ENCODE measurements around the gene CTDSPL.

CTDSPL gene

DNA sequence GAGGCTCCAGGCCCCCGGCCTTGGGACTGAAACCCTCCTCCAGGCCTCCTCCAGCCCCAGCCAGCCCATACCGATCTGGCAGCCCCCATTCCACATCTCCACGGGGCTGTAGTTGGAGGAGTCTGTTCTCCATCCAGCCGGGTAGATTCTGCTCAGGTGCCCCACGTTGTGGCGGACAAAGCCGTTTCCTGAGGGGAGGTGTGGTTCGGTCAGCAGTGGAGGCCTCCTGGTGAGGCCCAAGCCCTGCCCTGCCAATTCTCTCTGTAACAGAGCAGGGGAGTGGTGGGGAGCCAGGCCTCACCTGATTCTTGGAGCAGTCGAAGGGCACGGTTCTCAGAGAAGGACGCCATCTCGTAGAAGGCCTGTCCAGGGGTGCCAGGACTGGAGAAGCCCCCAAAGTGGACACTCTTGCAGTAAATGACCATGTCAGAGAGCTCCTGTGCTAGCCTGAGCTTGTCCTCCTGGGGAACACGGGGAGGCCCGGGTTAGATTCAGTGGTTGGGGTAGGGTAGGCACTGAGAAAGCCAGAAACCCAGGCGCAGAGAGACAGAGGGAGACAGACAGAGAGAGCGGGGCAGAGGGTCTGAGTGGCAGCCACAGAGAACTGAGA lies 147.4 kb downstream of the CTDSPL start:
- in situ Hi-C loops (cut with HindIII; ENCODE audit: low sequenced_read_pairs) = no loop called here

DNA sequence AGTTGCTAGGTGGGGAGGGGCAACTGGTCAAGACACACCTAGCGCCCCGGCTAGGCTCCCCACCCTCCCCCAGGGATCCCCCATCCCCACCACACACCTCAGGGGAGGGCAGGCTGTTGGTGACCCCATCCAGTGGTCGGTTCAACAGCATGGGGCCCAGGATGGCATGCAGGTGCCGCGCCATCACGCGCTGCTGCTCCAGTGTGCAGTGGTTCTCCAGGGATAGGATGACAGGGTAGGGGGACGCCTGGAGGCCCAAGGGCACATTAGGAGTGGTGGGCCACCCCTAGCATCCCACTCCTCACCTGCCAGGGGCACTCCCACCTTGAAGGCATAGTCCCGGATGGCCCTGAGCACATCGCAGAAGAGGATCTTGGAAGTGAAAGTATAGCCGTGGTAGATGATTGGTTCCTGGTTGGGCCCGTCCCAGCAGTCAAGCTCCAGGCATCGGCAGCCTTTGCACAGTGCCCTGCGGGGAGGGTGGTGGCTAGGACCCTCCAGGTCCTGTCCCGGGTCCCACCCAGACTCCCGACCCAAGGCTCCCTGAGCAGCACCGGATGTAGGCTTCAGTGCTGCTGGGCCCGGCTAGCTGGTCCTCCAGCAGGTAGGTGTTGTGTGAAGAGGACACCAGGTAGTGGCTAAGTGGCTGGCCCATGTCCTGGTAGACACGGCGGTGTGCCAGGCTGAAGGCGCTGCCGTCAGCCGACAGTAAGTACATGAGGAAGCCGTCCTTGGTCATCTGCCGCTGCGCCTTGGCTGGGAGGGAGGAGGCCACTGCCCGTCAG lies 148.3 kb downstream of the CTDSPL start:
- in situ Hi-C loops (cut with HindIII; ENCODE audit: low sequenced_read_pairs) = no loop called here

DNA sequence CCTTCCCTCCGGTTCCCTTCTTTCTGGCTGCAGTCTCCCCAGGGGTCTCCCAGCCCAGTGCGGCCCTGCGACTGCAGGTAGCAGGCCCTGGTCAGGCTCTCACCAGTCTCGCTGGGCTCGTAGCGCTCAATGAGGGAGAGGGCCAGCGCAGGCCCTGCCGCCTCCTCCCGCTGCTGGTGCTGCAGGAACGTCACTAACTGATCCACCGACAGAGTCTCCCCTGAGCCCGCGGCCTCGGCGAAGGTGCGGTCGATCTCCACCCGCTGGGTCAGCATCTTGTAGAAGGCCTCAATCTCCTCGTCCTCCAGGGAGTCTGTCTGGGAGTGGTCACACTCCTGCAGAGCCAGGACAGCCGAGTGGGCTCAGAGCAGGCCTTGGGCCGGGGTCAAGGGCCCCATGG lies 149.4 kb downstream of the CTDSPL start:
- in situ Hi-C loops (cut with HindIII; ENCODE audit: low sequenced_read_pairs) = no loop called here

DNA sequence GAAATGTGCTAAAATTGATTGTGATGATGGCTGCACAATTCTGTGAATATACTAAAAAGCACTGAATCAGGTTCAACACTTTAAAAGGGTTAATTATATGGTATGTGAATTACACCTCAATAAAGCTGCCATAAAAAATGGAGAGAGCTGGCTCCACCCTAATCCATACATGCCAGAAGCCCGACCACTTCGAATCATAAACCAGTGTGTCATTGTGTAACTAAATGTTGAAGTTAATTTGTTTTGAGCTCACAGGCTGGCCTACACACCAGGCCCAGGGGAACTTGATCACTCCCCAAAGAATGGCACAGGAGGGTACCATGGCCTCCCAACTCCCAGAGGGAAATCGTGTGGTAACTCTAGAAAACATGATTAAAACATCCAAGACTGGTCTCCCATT lies 153.8 kb downstream of the CTDSPL start:
- in situ Hi-C loops (cut with HindIII; ENCODE audit: low sequenced_read_pairs) = loop anchor here (5.0 kb wide), 1 partner anchor 48 kb away; no protein-coding TSS in a partner anchor

DNA sequence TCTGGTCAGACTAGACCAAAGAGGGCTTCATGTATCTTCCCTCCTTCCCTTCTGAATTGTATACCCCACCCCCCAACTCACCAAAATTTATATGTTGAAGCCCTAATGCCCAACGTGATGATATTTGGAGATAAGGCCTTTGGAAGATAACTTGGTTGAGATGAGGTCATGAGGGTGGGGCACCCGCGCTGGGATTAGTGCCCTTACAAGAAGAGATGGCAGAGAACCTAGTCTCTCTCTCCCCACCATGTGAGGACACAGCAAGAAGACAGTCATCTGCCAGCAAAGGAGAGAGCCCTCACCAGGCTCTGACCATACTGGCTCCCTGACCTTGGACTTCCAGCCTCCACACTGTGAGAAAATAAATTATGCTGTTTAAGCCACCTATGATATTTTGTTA lies 154.3 kb downstream of the CTDSPL start:
- in situ Hi-C loops (cut with HindIII; ENCODE audit: low sequenced_read_pairs) = loop anchor here (5.0 kb wide), 1 partner anchor 49 kb away; no protein-coding TSS in a partner anchor

DNA sequence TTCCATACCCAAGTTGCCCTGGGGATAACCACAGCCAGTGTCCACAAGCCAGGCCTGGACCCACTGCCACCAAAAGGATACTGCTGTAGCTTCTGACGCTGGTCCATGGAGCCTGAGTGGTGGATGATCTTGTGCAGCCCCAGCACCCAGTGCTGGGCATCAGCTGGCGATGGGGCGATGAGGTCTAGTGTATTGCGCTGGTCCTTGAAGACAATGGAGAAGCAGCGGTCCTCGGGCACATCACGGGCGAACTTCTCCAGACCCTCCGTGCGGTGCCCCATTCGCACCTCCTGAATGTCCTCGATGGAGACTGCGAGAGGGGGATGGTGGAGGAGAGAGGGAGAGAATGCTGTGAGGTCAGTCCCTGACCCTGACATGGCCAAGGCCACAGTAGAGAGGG lies 154.7 kb downstream of the CTDSPL start:
- in situ Hi-C loops (cut with HindIII; ENCODE audit: low sequenced_read_pairs) = loop anchor here (5.0 kb wide), 1 partner anchor 49 kb away; no protein-coding TSS in a partner anchor

DNA sequence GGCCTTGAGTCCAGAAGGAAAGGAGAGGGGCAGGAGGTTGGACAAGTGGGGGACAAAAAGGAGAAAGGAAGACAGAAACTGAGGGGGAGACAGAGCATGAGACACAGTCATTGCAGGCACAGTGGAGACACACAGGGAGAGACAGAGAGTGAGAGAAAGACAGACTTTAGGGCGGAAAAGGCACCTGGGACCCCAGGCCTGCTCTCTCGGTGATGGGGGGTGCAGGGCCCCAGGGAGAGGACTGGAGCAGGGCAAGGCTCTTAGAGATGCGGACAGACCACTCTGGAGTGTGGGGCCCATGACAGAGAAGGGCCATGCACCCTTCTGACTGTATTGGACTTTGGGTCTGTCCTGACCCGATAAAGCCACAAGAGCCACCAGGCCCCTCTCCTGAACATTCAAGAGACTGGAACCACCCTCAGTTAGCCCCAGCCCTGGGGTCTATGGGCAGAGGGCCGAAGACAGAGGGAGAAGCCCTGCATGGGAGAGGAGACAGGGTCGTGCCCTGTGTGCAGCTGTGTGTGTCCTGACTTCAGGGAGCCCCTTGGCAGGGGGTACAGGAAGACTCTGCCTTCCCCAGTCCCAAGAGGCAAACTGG lies 155.3 kb downstream of the CTDSPL start:
- in situ Hi-C loops (cut with HindIII; ENCODE audit: low sequenced_read_pairs) = loop anchor here (5.0 kb wide), 1 partner anchor 50 kb away; no protein-coding TSS in a partner anchor

DNA sequence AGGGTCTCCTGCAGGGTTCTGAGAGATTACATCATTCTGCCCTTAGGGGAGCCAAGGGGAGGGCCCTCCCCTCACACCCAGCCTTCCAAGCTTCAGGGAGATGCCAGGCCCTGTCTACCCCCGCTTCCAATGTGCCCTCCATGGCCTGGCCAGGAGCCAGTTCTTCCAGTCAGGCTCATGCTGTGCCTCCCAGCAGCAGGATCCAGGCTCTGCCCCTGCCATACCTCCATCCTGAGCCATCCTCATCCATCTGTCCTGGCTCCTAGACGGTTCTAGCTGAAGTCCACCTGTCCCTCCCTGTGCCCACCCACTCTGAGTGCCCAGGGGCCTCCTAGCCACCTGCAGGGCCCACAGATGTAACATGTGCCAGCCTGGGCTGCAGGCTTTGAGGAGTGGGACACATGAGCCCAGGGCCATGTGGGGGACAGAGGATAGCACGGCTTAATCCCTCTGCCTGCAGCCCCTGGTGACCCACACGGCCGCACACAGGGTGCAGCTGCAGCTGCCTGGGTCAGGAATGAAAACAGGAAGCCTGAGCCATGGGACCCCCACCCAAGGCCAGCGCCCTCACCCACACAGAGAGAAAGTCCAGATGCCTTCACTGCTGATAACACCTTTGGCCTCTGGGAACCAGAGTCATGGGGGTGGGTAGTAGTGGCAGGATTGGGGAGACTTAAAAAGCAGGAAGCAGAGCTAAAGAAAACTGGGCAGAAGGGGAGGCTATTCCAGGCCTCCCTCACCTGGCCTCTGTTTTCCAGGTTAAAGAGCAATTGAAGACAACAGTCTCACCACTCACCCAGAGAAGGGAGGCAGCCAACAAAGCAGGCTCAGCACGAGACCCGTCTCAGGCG lies 156.0 kb downstream of the CTDSPL start:
- in situ Hi-C loops (cut with HindIII; ENCODE audit: low sequenced_read_pairs) = loop anchor here (5.0 kb wide), 1 partner anchor 50 kb away; no protein-coding TSS in a partner anchor

DNA sequence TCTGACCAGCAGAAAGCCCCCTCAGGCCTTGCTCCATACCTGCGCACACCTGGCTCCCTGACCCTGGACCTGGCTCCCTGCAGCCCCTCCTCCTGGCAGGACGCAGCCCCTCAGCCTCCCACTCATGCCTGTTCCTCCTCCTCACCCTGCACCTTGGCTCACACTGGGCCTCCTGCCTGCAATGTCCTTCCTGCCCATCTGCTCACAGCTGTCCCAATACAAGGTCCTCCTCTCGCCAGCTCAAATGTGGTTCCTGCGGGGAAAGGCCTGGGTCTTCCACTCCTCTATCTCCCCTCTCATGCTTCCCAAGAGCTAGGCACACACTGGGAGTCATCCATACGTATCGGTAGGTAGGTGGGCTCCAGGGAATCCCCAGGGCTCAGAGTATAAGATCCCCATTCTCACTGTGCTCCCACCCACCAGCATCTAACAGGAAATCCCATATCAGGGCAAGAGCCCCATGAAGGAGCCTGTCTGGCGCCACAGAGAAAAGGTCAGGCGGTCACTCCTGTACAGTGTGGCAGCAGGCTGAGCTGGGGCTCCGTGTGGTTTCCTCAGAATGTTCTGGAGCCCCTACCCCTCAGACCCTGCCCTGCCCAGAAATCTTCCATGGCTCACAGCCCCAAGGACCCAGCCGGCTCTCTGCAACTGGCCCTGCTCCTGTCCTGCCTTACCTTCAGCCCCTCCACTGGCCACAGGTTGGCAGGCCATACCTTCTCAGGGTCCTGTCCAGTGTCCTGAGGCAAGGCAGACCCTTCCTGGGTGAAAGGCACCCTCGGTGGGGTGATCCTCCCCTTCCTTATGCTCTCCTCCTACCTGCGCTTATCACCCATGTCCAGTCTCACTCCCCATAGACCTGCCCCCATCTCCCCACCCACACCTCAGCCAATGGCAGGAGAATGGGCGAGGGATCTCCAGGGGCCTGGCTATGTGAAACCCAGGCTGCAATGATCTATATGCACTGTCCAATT lies 156.9 kb downstream of the CTDSPL start:
- in situ Hi-C loops (cut with HindIII; ENCODE audit: low sequenced_read_pairs) = loop anchor here (5.0 kb wide), 1 partner anchor 51 kb away; no protein-coding TSS in a partner anchor

DNA sequence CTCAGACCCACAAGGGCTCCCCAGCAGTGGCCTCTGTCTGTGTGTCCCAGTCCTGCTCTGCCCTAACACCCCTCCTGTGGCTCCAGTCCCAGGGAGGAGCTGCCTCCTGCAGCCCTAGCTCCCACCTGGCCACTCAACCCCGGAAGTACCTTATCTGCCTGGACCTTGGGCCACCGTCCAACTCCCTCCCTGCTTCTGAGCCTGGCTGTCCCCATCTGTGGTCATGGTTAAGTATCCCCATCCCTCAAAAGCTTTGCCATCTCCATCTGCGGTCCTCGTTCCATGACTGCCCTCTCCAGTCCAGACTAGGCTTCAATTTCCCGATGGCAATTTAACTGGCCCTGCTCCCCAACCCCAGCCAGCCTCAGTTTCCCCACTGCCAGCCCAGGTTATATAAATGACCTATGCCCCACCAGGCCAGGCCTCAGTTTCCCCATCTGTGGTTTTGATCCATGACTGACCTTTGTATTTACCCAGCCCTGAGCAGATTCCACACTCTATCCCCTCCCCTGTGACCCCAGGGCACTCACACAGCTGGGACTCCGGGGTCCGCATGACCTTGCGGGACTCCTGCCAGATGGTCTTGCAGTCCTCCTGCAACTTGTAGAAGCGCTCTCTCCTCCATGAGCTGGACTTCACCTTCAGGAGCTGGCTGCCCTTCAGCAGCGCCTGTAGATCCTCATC lies 158.1 kb downstream of the CTDSPL start:
- in situ Hi-C loops (cut with HindIII; ENCODE audit: low sequenced_read_pairs) = loop anchor here (5.0 kb wide), 1 partner anchor 52 kb away; no protein-coding TSS in a partner anchor

DNA sequence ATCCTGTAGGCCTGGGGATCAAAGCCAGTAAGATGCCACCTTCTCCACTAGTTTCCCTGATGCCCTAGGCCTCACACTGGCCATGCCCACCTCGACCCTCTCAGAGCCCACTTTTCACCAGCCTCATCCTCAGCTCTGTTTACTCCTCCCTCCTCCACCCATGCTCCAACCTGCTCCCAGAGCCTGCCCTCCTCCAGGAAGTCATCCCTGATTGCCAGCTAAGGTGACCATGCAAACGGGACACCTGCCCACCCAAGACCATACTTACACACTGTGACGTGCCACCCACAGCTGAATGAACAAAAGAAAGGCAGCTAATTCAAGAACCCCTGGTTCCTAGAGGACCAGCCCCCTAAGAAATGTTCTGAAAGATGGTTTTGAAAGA lies 158.7 kb downstream of the CTDSPL start:
- in situ Hi-C loops (cut with HindIII; ENCODE audit: low sequenced_read_pairs) = no loop called here

DNA sequence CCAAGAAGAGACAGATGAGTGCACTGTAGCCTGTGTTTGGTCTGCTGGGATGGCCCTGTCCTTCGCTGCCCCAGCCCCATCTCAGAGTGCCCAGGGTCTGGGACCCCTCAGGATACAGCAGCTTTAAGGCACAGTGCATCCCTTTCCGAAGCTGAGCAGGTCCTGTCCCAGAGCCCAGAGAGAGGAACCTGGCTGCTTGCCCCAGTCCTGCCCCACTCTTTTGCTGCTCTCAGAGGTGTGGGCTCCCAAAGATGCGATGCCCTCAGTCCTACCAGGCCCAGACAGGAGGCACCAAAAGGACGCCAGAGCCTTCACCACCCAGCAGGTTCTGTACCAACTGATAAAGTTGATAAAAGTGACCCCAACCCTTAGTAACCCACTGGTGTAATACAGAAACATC lies 159.5 kb downstream of the CTDSPL start:
- in situ Hi-C loops (cut with HindIII; ENCODE audit: low sequenced_read_pairs) = no loop called here

DNA sequence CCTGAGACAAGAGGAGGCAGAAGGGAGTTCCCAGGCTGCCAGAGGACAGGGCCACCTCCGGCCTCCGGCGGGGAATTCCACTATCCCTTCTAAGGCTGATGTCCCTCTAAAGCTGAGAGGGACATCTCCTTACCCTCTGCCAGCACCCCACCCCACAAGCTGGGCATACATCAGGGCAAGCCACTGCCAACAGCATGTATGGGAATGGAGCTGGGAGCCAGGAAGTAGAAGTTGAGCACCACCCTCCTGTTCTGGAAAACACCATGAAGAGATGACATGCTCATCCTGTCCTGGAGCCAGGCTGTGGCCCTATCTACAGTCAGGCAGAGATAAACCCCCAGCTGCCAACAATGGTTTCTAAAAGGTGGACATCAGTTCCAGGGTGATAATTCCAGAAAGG lies 160.6 kb downstream of the CTDSPL start:
- in situ Hi-C loops (cut with HindIII; ENCODE audit: low sequenced_read_pairs) = no loop called here

DNA sequence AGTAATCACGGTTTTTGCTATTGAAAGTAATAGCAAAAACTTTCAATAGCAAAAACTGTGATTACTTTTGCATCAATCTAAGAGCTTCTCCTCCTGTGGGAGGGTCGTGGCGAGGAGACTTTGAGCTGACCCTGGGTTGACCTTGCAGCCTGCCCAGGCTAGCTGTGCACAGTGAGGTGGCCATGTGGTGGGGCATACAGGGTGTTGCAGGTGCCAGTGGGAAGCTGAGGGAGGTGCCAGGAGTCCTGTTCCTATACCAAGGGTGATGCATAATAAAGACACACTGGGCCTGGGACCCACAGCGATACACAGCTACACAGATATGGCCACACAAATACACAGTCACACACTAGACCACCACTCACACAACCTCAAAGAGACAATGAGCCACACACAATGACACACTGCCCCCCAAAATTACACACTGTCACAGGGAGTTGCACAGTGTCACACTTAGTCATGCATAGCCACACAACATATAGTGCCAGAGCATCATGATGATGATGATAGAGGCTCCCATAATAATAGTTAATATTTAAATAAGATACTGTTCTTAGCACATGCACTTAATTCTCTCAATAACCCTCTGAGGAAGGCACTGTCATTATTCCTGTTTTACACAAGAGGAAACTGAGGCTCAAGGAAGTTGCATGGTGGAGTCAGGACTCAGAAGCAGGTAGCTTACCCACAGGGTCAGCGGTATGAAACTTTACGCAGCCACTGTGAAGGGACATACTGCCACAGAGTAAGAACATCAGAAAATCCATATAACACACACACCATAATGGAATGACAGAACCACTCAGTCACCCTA lies 161.4 kb downstream of the CTDSPL start:
- in situ Hi-C loops (cut with HindIII; ENCODE audit: low sequenced_read_pairs) = no loop called here

DNA sequence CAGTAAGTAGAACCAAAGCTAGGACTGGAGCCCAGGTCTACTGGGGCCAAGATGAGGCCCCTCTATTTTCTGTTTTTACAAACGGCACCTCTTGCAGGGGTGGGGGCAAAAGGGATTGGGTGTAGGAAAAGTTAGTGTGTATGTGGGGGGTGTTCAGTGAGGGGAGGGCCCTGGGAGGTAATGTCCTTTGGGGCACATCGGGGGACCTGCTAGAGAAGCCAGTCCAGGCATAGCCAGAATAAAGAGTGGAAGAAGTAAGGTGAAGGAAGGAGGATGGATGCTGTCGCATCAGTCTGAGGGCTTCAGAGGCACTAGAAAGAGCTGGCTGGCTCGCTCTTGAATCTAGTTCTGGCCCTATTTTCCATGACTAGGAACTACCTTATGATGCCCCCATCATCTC lies 165.2 kb downstream of the CTDSPL start:
- in situ Hi-C loops (cut with HindIII; ENCODE audit: low sequenced_read_pairs) = no loop called here

DNA sequence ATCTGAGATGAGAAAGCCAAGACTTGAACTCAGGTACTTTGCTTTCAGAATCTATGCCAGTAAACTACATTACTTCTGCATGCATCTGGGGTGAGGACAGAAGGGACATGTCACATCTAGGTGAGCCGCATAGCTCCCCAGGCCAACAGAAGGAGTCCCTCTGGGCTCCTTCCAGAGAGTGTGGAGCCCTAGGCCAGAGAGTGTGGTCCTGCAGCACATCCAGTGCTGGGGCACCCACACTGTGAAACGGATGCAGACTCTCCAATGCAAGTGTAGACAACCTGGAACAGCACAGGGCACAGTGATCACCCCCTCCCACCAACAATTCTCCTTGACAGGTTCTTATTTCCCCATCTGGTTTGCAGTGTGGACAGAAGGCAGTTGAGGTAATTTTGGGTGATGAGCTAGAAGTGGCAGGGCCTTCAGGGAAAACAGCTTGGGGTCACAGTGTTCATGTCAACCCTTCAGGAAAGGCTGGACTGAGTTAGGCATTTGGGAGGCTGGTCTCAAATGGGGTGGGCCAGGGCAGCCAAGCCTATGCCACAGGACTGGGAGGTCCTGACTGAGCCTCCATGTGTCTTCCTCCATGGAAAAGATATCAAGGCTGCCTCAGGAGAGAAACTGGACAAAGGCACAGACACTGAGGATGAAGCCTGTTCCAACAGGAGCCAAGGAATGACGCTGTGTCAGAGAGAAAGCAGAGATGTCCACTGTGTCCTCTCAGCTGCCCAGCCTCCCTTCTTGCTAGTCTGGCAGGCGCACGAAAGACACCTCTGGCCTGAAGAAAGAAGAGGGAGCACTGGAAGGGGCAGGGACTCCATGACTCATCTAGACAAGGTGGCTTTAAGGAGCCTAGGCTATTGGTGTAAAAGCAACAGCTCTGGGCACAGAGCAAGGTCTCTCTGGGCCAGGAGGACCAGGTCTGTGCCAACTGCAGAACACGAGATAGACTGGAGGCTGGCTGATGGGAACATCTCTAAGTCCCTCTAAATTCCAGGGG lies 166.1 kb downstream of the CTDSPL start:
- in situ Hi-C loops (cut with HindIII; ENCODE audit: low sequenced_read_pairs) = no loop called here

Measured in endothelial cell of hepatic sinusoid (primary cell).